GM20431 (cell line): ENCODE results near the gene METTL4.
"Not testable (repeated sequence)": the region's sequence is repeated elsewhere in the genome, so short reads cannot be mapped to it uniquely, and the experiment has no call there.

Source experiments
- in situ Hi-C: fragments of 300-500 bp; cut with MseI, MboI; formaldehyde crosslinking; loops from one replicate; pipeline ENCODE4 v1.15.0; 2020; ENCODE audit warnings: low sequenced_read_pairs; ENCODE audit not compliant: unreplicated experiment

METTL4 gene

GRCh38 chr18:2568129-2568528, 3.2 kb downstream of the METTL4 start:
- in situ Hi-C loops, result no loop called here

- in situ Hi-C loops, result no loop called here
Measured at GRCh38 chr18:2564373-2564772, 6.9 kb downstream of the METTL4 start.

DNA sequence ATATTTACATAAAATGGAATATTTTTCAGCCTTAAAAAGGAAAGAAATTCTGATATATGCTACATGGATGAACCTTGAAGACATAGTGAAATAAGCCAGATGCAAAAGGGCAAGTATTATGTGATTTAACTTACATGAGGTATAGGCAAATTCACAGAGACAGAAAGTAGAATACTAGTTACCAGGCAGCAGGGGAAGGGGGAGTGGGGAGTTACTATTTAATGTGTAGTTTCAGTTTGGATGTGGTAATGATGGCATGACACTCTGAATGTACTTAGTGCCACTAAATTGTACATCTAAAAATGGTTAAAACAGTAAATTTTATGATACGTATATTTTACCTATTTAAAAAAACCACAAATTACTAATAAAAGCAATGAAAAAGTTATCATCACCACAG, 12.1 kb downstream of the METTL4 start:
- in situ Hi-C loops, result no loop called here

DNA sequence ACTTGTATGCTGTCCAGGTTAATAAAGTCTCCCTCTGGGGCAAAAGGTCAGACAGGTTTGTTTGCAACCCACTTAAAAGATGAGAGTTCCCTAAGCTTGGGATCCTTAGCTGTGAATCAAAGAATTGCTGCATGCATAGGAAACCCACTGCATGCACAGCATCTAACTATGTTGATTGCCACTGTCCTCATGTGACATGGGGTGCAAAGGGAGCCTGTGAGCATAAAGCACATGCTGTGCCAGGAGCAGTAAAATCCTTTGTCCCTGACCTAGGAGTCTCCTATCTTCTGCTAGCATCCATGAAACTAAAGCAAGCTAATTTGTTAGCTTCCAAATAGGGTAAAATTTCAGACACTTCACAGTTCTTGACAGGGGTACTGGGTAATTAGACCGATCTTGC, 13.8 kb downstream of the METTL4 start:
- in situ Hi-C loops, result no loop called here

GRCh38 chr18:2555895-2556294, 15.4 kb downstream of the METTL4 start:
- in situ Hi-C loops, result no loop called here

GRCh38 chr18:2554696-2555095, 16.6 kb downstream of the METTL4 start:
- in situ Hi-C loops, result no loop called here

GRCh38 chr18:2551425-2551824, 19.9 kb downstream of the METTL4 start:
- in situ Hi-C loops, result no loop called here

GRCh38 chr18:2549462-2549861, 21.8 kb downstream of the METTL4 start:
- in situ Hi-C loops, result no loop called here

- in situ Hi-C loops, result no loop called here
Measured at GRCh38 chr18:2547477-2548087, 23.7 kb downstream of the METTL4 start.

- in situ Hi-C loops, result no loop called here
Measured at GRCh38 chr18:2545155-2545554, 26.1 kb downstream of the METTL4 start.

GRCh38 chr18:2541925-2542563, 29.3 kb downstream of the METTL4 start:
- in situ Hi-C loops, result not testable (repeated sequence)

- in situ Hi-C loops, result no loop called here
Measured at GRCh38 chr18:2540575-2540974, 30.7 kb downstream of the METTL4 start.

DNA sequence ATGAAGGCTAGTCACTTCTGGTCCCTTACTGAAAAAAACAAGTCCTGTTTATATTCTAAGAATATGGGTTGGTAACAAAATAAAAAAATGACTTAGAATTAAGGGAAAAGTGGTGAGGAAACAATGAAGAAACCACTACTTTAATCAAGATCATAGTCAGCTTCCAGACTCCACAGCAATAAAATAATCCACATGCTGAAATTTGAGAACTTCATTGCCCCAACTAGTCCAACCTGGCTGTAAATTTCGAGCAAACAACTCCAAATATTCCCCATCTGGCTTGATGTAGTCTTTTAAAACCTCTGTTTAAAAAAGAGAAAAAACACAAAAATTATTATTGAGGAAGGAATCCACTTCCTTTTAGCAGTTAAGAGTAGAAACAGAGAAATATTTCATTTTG, 32.5 kb downstream of the METTL4 start:
- in situ Hi-C loops, result loop anchor here (10.0 kb wide), 1 partner anchor 204 kb away; no protein-coding TSS in a partner anchor

- in situ Hi-C loops, result loop anchor here (10.0 kb wide), 1 partner anchor 203 kb away; no protein-coding TSS in a partner anchor
Measured at GRCh38 chr18:2538236-2538635, 33.1 kb downstream of the METTL4 start.

- in situ Hi-C loops, result loop anchor here (10.0 kb wide), 1 partner anchor 202 kb away; no protein-coding TSS in a partner anchor
Measured at GRCh38 chr18:2537296-2537695, 34.0 kb downstream of the METTL4 start.

DNA sequence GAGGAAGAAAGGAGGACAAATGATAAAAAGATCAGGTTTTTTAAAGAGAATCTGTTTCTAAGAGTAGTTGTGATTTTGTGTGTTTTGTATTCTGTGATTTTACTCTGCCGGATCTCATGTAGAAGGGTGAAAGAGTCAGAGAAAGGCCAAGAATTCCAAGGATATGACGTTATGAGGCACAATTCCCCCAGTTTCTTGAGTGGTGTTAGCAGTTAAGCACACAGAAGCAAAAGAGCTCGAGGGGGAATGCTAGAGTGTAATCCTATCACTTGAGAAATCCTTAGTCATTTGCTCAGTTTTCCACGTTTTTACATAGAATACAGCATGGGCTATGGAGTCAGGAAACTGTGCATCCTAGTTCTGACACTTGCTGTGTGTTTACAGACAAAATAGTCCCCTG, 34.8 kb downstream of the METTL4 start:
- in situ Hi-C loops, result loop anchor here (10.0 kb wide), 1 partner anchor 202 kb away; no protein-coding TSS in a partner anchor

DNA sequence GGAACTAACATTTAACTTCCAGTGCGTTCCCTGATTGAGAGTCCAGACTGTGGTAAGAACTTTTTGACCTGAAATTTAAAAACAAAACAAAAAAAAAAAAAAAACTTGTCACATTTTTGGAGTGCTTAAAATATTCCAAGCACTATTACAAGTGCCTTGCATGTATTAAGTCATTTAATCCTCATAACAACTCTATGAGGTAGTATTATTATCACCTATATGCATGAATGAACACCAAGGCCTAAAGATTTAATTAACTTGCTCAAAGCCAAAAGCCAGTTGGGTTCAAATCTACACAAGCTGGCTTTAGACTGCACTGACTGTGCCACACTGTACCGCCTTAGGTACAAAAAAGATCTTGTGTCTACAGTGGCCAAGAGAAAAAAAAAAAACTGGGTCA, 35.2 kb downstream of the METTL4 start:
- in situ Hi-C loops, result loop anchor here (10.0 kb wide), 1 partner anchor 201 kb away; no protein-coding TSS in a partner anchor

DNA sequence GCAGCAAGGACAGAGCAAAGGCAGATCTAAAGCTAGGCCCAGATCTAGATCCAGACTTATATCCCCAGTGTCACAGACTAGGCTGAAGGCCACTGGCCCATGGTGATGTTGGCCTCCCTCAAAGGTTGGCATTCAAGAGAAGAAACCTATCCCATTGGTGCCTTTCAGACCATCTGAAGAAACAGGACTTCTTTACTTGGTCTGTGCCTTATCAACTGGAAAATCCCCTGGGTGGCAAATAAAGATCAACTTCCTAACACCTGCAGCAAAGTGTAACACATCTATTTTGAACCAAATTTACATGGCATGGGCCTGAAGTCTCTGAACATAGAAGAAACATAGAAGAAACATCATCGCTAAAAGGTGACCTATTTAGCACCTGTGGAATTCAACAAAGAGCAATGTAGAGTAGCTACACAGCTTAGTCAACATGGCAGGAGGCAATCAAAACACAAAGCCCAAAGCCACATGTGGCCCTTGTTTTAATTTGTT, 35.8 kb downstream of the METTL4 start:
- in situ Hi-C loops, result loop anchor here (10.0 kb wide), 1 partner anchor 201 kb away; no protein-coding TSS in a partner anchor

DNA sequence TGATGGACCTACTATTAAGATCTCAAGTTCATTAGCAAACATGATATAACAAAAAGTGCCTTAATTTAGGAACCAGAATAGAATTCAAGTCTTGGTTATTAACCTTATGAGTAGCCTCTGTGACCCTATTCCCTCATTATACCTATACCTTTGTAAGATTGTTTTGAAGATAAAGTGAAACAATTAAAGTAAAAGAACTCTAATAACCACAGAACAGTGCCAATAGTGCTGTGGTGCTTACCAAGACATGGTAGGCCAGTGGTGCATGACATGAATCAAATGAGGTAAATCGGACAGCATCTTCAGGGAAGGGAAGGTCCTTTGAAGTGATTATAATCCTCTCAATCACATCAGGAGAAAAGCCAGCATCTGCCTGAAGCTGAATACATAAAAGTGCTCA, 36.4 kb downstream of the METTL4 start:
- in situ Hi-C loops, result loop anchor here (10.0 kb wide), 1 partner anchor 200 kb away; no protein-coding TSS in a partner anchor

GRCh38 chr18:2532797-2533196, 38.5 kb downstream of the METTL4 start:
- in situ Hi-C loops, result loop anchor here (10.0 kb wide), 1 partner anchor 198 kb away; no protein-coding TSS in a partner anchor

- in situ Hi-C loops, result loop anchor here (10.0 kb wide), 1 partner anchor 197 kb away; no protein-coding TSS in a partner anchor
Measured at GRCh38 chr18:2531751-2532150, 39.6 kb downstream of the METTL4 start.
